Tongue (tissue), 2 donors: Measurements from ENCODE around the gene ZNF695. TPM values are rescaled to one million over a fixed set of nuclear protein-coding genes. Genes with fewer than 3 reads are reported as not detected.

Experiments
- DNase-seq: peaks from one replicate; pipeline ENCODE4 v3.0.0-alpha.2; 2015
- total RNA-seq: library from RNA; depleted of rRNA; stranded (reverse); fragments of >200 nt; gene quantifications from one replicate; pipeline ENCODE4 v1.2.3, GENCODE V29; 2014

Gene ZNF695
- total RNA-seq, 1 donor from 2014 or later = 3.5 TPM

- DNase-seq = peak; percentile 41
These were observed 53.7 kb downstream of the ZNF695 start for GRCh38 chr1:246954126-246954525.

GRCh38 chr1:246951413-246951812 lies 56.4 kb downstream of the ZNF695 start:
- no peak for DNase-seq

GRCh38 chr1:246949956-246950355 lies 57.9 kb downstream of the ZNF695 start:
- DNase-seq = no peak

- DNase-seq = no peak
These were observed 60.6 kb downstream of the ZNF695 start for GRCh38 chr1:246947255-246947654.

- DNase-seq = no peak
These were observed 61.5 kb downstream of the ZNF695 start for GRCh38 chr1:246946366-246946765.

Other genes starting within 250 kb of the ZNF695 start
- gene AHCTF1, start 76.1 kb downstream of the ZNF695 start, total RNA-seq = 29.1 TPM
- gene ZNF670, start 70.8 kb upstream of the ZNF695 start, total RNA-seq = 5.5 TPM
- gene ZNF669, start 96.3 kb upstream of the ZNF695 start, total RNA-seq = 5.4 TPM
- 63.6 TPM for gene ZNF124, start 164.0 kb upstream of the ZNF695 start, total RNA-seq
- not detected for gene VN1R5, start 248.0 kb upstream of the ZNF695 start, total RNA-seq